ENCODE data around the gene ACKR2. TPM values are rescaled to one million over a fixed set of nuclear protein-coding genes. Genes with fewer than 3 reads are reported as not detected.

The ACKR2 gene
- total RNA-seq, 1 experiment from 2014 or later = 0.61 TPM

GRCh38 chr3:42786212-42786611 is 23.0 kb upstream of the ACKR2 start:
- Mint-ChIP-seq H3K9me3 (ENCODE audit: unreplicated experiment) (no peaks in the 10 kb centered on the region), H3K36me3 (ENCODE audit: insufficient read depth, unreplicated experiment) (peaks cover 83% of the 10 kb centered on the region), H3K4me3 (ENCODE audit: unreplicated experiment) (no peak overlapping the region), H3K27me3 (ENCODE audit: insufficient read depth, unreplicated experiment) (no peaks in the 10 kb centered on the region), H3K4me1 (ENCODE audit: insufficient read depth, unreplicated experiment) (peaks cover 22% of the 10 kb centered on the region), H3K27ac (ENCODE audit: low read depth, unreplicated experiment) (no peak overlapping the region)
- no TSS peak for BruUV-seq (replicated peaks)
- ChIA-PET POLR2A (interaction anchor here (1.2 to 4.7 kb wide), 3 partner anchors 8 to 18 kb away, joined by 5 to 30 read pairs (median 11); partner anchors contain the start of gene HIGD1A), CTCF (interaction anchor here (0.6 to 1.2 kb wide), 5 partner anchors 17 to 252 kb away, joined by 3 to 5 read pairs (median 3); no protein-coding TSS in a partner anchor)
- TF ChIP-seq, protein P1, sequence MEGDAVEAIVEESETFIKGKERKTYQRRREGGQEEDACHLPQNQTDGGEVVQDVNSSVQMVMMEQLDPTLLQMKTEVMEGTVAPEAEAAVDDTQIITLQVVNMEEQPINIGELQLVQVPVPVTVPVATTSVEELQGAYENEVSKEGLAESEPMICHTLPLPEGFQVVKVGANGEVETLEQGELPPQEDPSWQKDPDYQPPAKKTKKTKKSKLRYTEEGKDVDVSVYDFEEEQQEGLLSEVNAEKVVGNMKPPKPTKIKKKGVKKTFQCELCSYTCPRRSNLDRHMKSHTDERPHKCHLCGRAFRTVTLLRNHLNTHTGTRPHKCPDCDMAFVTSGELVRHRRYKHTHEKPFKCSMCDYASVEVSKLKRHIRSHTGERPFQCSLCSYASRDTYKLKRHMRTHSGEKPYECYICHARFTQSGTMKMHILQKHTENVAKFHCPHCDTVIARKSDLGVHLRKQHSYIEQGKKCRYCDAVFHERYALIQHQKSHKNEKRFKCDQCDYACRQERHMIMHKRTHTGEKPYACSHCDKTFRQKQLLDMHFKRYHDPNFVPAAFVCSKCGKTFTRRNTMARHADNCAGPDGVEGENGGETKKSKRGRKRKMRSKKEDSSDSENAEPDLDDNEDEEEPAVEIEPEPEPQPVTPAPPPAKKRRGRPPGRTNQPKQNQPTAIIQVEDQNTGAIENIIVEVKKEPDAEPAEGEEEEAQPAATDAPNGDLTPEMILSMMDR (IDR thresholded peaks at IDR 0.05; ENCODE audit: unreplicated experiment) = no peak
- intact Hi-C loops (cut with micrococcal nuclease) = no loop called here
- no peak for DNase-seq (ENCODE audit: unreplicated experiment)

DNA sequence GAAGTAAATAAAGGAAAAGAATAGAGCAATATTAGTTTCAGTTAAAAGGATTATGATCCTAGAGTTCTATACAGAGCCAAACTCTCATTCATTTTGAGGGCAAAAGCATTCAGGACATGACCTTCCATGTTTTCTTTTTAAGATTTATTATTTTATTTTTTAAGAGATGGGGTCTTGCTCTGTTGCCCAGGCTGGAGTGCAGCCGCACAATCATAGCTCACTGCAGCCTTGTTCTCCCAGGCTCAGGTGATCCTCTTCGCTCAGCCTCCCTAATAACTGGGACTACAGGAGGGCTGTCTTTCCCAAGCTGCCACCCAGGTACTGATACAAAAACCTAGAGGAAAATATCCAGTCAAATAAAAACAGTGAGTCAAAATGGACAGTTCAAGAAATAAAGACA is 22.6 kb upstream of the ACKR2 start:
- CTCF ChIA-PET = interaction anchor here (0.6 to 1.5 kb wide), 5 partner anchors 17 to 253 kb away, joined by 3 to 5 read pairs (median 3); no protein-coding TSS in a partner anchor
- POLR2A ChIA-PET = interaction anchor here (0.9 to 4.7 kb wide), 4 partner anchors 8 to 103 kb away, joined by 3 to 30 read pairs (median 7); partner anchors contain the start of gene HIGD1A
- no peak for DNase-seq (ENCODE audit: unreplicated experiment)
- Mint-ChIP-seq H3K27ac (ENCODE audit: low read depth, unreplicated experiment) (peak overlapping the region; percentile 66), H3K27me3 (ENCODE audit: insufficient read depth, unreplicated experiment) (no peaks in the 10 kb centered on the region), H3K36me3 (ENCODE audit: insufficient read depth, unreplicated experiment) (peaks cover 83% of the 10 kb centered on the region), H3K4me1 (ENCODE audit: insufficient read depth, unreplicated experiment) (peaks cover 21% of the 10 kb centered on the region), H3K4me3 (ENCODE audit: unreplicated experiment) (no peak overlapping the region), H3K9me3 (ENCODE audit: unreplicated experiment) (no peaks in the 10 kb centered on the region)
- TF ChIP-seq, protein P1 (IDR thresholded peaks at IDR 0.05; ENCODE audit: unreplicated experiment) = no peak
- BruUV-seq (replicated peaks) = no TSS peak
- intact Hi-C loops (cut with micrococcal nuclease) = no loop called here

GRCh38 chr3:42790714-42791229 is 18.5 kb upstream of the ACKR2 start:
- no peak for DNase-seq (ENCODE audit: unreplicated experiment)
- ChIA-PET CTCF (no interaction called here), POLR2A (interaction anchor here (0.6 to 1.1 kb wide), 3 partner anchors 12 to 91 kb away, joined by 3 to 6 read pairs (median 3); no protein-coding TSS in a partner anchor)
- BruUV-seq (replicated peaks) = no TSS peak
- Mint-ChIP-seq H3K36me3 (ENCODE audit: insufficient read depth, unreplicated experiment) (peaks cover 76% of the 10 kb centered on the region), H3K4me1 (ENCODE audit: insufficient read depth, unreplicated experiment) (peaks cover 6% of the 10 kb centered on the region), H3K9me3 (ENCODE audit: unreplicated experiment) (no peaks in the 10 kb centered on the region), H3K27ac (ENCODE audit: low read depth, unreplicated experiment) (peak overlapping the region; percentile 40), H3K4me3 (ENCODE audit: unreplicated experiment) (no peak overlapping the region), H3K27me3 (ENCODE audit: insufficient read depth, unreplicated experiment) (no peaks in the 10 kb centered on the region)
- intact Hi-C loops (cut with micrococcal nuclease) = no loop called here
- TF ChIP-seq, protein P1 (IDR thresholded peaks at IDR 0.05; ENCODE audit: unreplicated experiment) = no peak

DNA sequence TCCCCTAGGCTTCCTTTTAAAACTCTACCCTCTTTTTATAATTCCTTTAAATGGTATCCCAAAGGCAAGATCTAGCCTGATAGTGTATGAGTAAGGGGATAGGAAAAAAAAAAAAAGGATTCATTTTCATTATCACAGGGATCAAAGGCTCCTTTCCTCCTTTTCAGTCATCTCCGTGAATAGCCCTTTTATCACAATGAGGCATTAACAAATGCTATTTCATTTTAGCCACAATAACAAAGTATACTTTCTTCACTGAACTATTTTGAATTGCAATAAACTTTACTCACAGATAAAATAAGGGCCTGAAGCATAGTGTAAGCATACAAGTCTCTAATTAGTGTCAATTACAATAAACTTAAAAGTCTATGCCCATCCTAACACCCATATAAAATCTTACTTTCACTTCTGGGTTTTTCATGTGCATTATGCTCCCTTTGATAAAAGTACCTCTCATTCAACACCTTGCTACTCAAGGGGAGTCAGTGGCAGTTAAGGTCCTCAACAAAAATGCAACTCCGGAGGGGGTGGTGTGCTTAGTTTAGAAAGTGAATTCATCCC is 13.5 kb upstream of the ACKR2 start:
- Mint-ChIP-seq H3K4me3 (ENCODE audit: unreplicated experiment) (no peak overlapping the region), H3K27me3 (ENCODE audit: insufficient read depth, unreplicated experiment) (no peaks in the 10 kb centered on the region), H3K27ac (ENCODE audit: low read depth, unreplicated experiment) (no peak overlapping the region), H3K4me1 (ENCODE audit: insufficient read depth, unreplicated experiment) (peaks cover 9% of the 10 kb centered on the region), H3K9me3 (ENCODE audit: unreplicated experiment) (no peaks in the 10 kb centered on the region), H3K36me3 (ENCODE audit: insufficient read depth, unreplicated experiment) (peaks cover 34% of the 10 kb centered on the region)
- CTCF ChIA-PET = interaction anchor here (0.6 to 4.0 kb wide), 7 partner anchors 9 to 428 kb away, joined by 3 to 18 read pairs (median 4); no protein-coding TSS in a partner anchor
- intact Hi-C loops (cut with micrococcal nuclease) = no loop called here
- TF ChIP-seq, protein P1 (IDR thresholded peaks at IDR 0.05; ENCODE audit: unreplicated experiment) = no peak
- POLR2A ChIA-PET = interaction anchor here (0.7 to 3.6 kb wide), 5 partner anchors 8 to 205 kb away, joined by 3 to 29 read pairs (median 4); partner anchors contain the start of genes HIGD1A and SS18L2
- BruUV-seq (replicated peaks) = no TSS peak
- no peak for DNase-seq (ENCODE audit: unreplicated experiment)

All from MCF 10A (cell line).